AG04449 (cell line): ENCODE measurements around the gene PNO1.

Experiments used
- CTCF ChIA-PET: fragments of 350-600 bp; formaldehyde crosslinking; extraction: SDS; loops from one replicate; lab custom pipeline; 2021; ENCODE audit warnings: antibody characterized with exemption; lab: Yijun Ruan, JAX
- POLR2A ChIA-PET: fragments of 400-600, 350-600 bp; formaldehyde crosslinking; extraction: SDS; loops from one replicate; lab custom pipeline; 2020; ENCODE audit warnings: antibody characterized with exemption, inconsistent platforms; lab: Yijun Ruan, JAX
- DNase-seq: peaks from one replicate; pipeline ENCODE4 v3.0.0-alpha.2; 2010; ENCODE audit warnings: low read depth, low spot score
- H3K4me3 ChIP-seq: 2 replicates; pipeline ENCODE4 v1.5.1; 2011; ENCODE audit warnings: low read depth, mild to moderate bottlenecking, control low read depth, low read length
- TF ChIP-seq, protein P1 (sequence below): IDR thresholded peaks from one replicate; pipeline ENCODE4 v1.5.1; 2011; ENCODE audit warnings: mild to moderate bottlenecking, moderate library complexity, low read length, control low read depth, inconsistent platforms; ENCODE audit not compliant: insufficient read depth; ENCODE audit errors: missing control alignments

PNO1 gene

DNA sequence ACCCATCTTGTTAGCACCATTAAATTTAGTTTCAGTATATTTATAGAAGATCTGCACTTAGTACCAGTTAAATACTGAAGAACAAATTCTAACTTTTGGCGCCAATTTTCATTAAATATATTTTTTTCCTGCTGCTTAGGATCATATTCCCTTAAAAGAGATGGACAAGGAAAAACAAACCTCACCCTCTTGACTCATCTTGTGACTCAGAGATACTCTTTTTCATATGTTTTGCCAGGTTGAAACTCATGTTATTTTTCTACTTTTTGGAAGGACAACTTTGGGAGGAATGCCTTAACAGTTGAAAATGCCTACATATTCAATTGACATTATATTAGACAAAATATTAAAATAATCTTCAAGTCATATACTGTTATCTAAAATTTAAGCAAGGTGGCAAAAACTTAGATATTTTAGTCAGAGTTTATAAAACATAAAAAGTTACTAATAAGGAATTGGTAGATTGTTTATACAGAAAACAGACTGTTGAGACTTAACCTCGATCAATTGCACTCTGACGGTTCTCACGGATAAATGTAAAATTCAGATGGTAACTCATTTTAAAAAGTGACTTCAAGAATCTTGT is 36.2 kb downstream of the PNO1 start:
- DNase-seq, result peak; percentile 4
- ChIA-PET CTCF (interaction anchor here (1.0 to 9.5 kb wide), 12 partner anchors 9 to 247 kb away, joined by 3 to 131 read pairs (median 50); partner anchors contain the start of gene PPP3R1), POLR2A (no interaction called here)
- TF ChIP-seq, protein P1, sequence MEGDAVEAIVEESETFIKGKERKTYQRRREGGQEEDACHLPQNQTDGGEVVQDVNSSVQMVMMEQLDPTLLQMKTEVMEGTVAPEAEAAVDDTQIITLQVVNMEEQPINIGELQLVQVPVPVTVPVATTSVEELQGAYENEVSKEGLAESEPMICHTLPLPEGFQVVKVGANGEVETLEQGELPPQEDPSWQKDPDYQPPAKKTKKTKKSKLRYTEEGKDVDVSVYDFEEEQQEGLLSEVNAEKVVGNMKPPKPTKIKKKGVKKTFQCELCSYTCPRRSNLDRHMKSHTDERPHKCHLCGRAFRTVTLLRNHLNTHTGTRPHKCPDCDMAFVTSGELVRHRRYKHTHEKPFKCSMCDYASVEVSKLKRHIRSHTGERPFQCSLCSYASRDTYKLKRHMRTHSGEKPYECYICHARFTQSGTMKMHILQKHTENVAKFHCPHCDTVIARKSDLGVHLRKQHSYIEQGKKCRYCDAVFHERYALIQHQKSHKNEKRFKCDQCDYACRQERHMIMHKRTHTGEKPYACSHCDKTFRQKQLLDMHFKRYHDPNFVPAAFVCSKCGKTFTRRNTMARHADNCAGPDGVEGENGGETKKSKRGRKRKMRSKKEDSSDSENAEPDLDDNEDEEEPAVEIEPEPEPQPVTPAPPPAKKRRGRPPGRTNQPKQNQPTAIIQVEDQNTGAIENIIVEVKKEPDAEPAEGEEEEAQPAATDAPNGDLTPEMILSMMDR, result no peak
- H3K4me3 ChIP-seq, result no peak overlapping the region

DNA sequence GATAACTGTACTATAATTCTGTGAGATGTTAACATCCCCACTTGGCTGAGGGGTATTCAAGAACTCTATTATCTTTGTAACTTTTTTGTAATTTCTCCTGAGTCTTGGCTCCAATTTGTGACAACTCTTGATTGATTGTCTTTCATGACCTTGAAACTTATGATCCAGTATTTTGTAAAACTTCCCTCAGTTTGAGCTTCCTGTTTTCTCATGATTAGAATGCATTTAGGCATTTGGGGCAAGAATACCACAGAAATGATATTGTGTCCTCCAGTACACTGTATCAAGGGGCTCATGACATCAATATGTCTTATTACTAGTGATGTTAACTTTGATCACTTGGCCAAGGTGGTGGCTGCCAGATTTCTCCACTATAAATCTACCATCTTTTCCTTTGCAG is 37.4 kb downstream of the PNO1 start:
- TF ChIP-seq, protein P1, result no peak
- CTCF ChIA-PET, result interaction anchor here (0.6 to 9.5 kb wide), 24 partner anchors 10 to 1660 kb away, joined by 3 to 131 read pairs (median 22); partner anchors contain the start of genes PNO1 and PPP3R1
- no peak overlapping the region for H3K4me3 ChIP-seq
- POLR2A ChIA-PET, result interaction anchor here (0.6 kb wide), 1 partner anchor 246 kb away, joined by 3 read pairs; no protein-coding TSS in a partner anchor
- no peak for DNase-seq

DNA sequence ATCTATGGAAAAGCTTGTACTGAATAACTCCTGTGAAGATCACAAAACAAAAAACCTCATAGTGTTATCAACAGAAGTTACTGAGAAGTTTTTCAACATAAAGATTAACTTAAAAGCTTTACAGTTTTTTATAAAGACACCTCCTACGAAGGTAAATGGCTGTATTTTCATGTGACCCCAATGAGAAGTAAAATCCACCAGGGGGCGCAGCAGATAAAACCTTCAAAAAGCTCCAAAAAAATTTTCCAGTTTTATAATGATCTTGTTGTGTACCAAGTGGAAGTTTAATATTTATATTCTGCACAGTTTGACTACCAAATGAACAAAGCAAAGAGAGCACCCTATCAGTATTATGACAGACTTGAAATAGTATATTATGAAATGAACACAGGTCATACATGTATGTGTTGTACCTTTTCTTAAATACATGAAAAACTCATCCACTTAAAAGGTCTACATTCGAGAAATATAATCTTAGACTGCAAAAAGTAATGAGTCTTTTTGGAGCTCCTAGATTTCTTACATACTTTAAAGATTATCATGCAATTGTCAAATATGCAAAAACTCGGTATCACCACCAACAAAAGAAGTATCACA is 38.5 kb downstream of the PNO1 start:
- peak; percentile 5 for DNase-seq
- TF ChIP-seq, protein P1, result peak; percentile 40
- ChIA-PET CTCF (interaction anchor here (0.8 to 9.5 kb wide), 42 partner anchors 8 to 262 kb away, joined by 3 to 131 read pairs (median 6); partner anchors contain the start of genes PNO1 and PPP3R1), POLR2A (no interaction called here)
- no peak overlapping the region for H3K4me3 ChIP-seq

DNA sequence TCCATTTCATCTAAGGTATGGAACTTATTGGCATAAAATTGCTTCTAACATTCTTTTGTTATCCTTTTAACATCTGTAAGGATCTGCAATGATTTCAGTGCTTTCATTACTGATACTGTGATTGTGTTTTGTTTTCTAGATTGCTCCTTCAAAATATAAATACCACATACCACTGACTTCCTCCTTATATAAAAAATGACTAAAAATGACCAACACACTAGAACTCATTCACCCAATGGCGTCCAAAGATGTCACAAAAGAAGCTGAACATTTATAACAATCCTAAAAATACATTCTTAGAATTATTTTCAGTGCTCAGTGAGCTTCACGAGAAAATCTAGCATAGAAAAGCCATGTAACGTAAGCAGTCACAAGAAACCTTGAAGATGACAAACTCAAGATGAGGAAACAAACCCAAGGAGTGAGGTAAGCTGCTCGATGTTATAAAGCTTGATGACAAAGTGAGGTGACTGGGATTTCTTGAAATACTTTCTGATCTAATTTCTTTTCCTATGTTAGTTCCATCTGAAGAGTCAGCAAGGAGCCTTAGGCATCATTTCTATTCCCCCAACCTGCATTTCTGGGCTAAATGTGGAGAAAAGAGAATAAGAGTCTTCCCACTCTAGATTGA is 42.6 kb downstream of the PNO1 start:
- no peak overlapping the region for H3K4me3 ChIP-seq
- POLR2A ChIA-PET, result no interaction called here
- TF ChIP-seq, protein P1, result no peak
- no peak for DNase-seq
- CTCF ChIA-PET, result interaction anchor here (0.9 to 8.7 kb wide), 4 partner anchors 9 to 85 kb away, joined by 3 to 131 read pairs (median 6); no protein-coding TSS in a partner anchor

DNA sequence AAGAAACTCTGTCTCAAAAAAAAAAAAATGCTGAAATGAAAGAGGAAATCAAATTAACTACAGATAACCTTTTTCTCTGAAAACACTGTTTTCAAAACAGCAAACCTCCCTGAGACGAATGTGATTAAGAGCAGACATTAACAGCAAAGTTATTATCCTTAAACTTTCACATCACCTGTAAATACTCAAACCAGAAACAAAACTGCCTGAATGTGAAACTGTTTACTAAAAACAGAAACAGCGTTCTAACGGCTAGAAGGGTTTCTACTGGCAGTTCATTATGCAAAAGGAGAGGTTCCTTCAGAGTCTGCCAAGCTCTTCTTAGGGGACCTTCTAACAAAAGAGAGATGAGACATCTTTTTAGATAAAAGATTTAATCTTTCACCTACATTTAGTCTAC is 45.9 kb downstream of the PNO1 start:
- no peak overlapping the region for H3K4me3 ChIP-seq
- no peak for DNase-seq
- ChIA-PET CTCF (interaction anchor here (1.3 to 9.2 kb wide), 2 partner anchors 10 to 51 kb away, joined by 3 to 84 read pairs; no protein-coding TSS in a partner anchor), POLR2A (no interaction called here)
- TF ChIP-seq, protein P1, result no peak
